Left ventricle myocardium superior (tissue), 1 donor: ENCODE measurements around the gene KNSTRN. TPM values are rescaled to one million over a fixed set of nuclear protein-coding genes. Genes with fewer than 3 reads are reported as not detected.

Experiments
- ATAC-seq: fragments of 200-7000 bp; cut with Tn5 transposase; one replicate; pipeline ENCODE4 v1.9.1; 2020; ENCODE audit warnings: mild to moderate bottlenecking, moderate library complexity
- DNase-seq: peaks from one replicate; pipeline ENCODE4 v3.0.0-alpha.2; 2020
- intact Hi-C: fragments of 100-400 bp; cut with micrococcal nuclease; formaldehyde crosslinking; loops from one replicate; pipeline ENCODE4 v1.11.0; 2022
- total RNA-seq: library from RNA; stranded (reverse); fragmentation: NEBNext Ultra II Directional; extraction: Animal tissue kit (Norgen Biotek cat#: 25700); gene quantifications from one replicate; pipeline ENCODE4 v1.2.1, GENCODE V29; 2021
- donor health status: DM: no; HTN: yes; CAD: no; lungs with severe emphysema.

Gene KNSTRN
- total RNA-seq, 1 donor from 2014 or later, result 10.1 TPM

DNA sequence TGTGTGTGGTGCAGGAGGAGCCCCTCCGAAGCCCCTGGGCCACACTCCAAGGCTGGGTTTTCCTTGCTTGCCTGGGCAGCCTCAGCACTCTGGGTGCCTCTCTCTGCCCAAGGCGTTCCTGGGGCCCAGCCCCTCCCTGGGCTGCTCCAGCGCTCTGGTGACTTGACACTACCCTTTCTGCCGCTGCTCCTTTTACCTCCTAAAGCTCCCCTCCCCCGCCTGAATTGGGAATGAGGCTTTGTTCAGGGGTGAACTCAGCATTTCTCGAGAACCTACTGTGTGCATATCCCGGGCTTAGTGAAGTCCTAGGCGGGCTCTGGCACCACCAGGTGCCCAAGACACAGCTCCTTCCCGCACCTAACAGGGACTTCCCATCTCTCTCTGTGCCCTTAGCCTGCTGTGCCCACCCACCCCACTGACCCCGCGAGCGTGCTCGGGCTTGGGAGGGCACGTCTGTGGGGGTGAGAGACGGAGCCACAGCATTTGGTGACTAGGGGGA, 57.0 kb downstream of the KNSTRN start:
- no peak for DNase-seq
- intact Hi-C loops, result no loop called here
- peak; percentile 8 for ATAC-seq

DNA sequence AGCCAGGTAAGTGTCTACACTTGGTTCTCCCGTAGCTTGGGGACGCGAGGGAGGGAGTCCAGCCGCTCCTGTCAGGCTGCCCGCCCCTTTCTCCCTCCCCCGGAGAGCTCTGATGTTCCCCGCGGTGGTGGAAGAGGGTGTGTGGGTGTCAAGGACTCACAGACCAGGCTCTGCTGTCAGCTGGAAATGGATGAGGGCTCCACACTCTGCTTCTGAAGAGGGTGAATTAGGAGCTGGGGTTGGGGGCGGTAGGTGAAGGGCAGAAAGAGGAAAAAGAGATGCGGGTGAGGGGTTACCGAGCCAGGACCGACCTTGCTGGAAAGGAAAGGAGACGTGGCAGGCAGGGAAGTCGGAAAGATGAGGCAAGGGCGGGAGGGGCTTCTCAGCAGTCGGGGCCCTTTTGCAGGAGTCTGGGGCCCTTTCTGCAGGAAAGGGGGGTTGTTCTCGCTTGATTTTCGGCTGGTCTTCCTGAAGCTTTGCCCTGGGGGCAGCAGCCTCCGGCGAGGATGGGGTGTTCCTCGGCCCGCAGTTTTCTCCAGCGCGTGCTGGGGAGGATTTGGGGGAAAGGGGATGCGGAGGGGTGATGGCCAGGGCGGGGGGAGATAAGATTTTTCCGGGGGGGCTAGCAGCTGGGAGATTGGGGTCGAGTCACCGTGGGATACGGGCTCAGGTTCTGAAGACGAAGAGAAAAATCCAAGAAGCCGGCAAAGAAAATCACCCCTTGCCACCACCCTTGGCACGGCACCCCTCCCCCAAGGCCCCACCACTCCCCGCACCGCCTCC, 57.6 kb downstream of the KNSTRN start:
- intact Hi-C loops, result no loop called here
- peak; percentile 58 for DNase-seq
- ATAC-seq, result peak; percentile 41

DNA sequence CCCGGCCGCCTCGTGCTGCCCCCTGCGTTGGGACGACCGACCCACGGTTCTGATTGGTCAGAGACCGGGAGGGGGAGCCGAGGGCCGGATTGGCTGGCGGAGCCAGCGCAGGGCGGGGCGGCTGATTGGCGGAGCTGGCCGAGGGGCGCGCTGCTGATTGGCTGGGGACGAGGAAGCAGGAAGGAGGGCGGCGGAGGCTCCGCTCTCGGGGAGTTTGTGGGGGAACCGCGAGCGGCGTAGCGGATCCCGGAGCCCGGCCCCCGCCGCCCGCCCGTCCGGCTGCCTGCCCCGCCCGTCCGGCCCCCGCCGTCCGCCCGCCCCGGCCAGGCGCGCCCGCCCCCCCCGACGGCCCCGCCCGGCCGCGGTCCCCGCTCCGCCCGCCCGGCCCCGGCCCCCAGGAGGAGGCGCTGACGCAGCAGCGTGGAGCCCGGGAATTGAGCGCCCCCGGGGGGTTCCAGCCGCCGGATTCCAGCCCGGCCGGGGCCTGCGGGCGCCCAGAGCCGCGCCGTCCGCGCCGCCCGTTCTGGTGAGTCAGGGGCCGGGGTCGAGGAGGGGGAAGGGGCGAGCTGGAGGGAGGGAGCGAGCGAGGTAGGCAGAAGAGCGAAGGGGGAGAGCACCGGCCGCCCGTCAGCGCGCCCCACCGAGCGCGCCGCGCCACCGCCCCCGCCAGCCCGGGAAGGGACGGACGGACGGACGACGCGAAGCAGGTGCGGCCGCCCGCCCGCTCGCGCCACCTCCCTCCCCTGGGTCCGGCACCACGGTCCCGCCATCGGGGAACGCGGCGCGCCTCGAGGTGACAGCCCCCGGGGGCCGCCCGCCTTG, 58.4 kb downstream of the KNSTRN start, which contains the start of gene BAHD1:
Gene BAHD1, plus strand, starts transcription at position 211 of the 822 bp plus-strand sequence. CDS start 17,512 bp downstream, outside the sequence.
- intact Hi-C loops, result no loop called here
- DNase-seq, result peak; percentile 99
- peak; percentile 91 for ATAC-seq

DNA sequence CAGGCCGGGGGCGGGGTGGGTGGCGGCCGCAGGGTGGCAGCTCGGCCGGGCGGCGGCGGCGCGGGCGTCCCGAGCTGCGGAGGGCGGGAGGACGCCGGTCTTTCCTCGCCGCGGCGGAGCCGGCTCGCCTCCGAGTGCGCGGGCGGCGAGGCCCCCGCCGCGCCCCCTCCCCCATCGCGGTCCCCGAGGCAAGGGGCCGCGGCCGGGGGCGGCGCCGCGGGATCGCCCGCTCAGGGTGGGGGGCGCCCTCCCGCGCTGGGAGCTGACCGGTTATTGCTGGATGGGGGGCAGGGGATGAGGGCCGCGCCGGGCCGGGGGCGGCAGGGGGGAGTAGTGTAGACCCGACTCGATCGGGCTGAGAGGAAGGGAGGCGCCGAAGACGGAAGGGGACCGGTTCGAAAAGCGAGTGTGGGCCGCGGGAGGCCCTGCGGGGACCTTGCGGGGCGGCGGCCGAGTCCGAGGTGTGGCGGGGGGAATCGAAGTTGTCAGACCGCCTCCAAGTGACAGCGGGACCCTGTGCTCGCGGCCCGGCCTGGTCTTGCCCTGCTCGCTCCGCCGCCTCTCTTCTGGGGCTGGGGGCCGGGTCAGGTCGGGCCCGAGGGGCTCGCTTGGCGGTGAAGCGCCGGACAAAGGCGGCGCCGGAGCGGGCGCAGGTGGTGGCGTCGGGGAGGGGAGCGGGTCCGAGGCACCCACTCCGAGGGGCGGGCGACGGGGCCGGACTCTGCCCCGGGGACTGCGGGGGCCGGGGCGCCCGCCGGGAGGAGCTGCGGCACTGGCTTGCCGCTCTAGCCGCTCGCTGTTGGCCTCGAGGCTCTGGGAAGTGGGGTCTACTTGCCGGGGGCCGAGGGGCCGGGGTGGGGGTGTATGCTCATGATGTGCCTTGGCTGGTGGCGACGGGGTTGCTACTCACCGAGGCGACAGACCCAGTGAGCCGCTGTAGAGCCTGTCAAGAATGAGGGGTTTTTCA, 59.3 kb downstream of the KNSTRN start:
- intact Hi-C loops, result no loop called here
- peak; percentile 2 for ATAC-seq
- peak; percentile 49 for DNase-seq

DNA sequence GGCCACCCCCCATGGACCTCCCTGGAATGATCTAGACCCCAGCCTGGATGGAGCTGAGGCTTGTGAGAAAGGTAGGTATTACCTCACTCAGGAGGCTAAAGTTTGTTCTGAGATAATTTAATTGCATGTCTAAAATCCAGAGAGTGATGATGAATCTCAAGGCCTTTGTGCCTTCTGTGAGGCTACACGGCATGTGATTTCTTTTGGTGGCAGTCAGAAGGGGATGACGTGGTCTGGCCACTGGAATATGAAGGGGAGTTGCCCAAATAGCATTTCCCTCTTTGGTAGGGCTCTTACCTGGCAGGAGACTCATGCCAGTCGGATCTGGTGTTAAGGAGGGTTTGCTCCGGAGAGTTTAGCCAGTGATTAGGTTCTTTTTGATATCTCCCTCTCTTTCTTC, 60.7 kb downstream of the KNSTRN start:
- ATAC-seq, result no peak
- intact Hi-C loops, result no loop called here
- DNase-seq, result no peak

DNA sequence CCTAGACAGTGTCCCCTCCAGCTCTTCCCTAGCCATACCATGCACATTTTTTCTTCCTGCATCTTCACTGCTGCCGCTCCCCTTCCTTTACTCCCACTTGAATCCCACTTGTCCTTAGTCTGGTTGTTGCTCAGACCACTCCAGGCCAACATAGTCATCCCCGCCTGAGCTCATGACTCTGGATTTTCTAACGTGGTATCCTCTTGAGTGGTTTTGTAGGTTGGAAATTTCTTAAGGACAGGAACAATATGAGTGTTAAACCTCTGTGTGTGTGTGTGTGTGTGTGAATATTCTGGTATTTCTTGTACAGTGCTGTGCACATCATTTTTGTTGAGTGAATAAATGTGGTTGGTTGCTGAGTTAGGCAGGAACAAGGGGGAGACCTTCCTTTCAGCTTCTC, 61.3 kb downstream of the KNSTRN start:
- no peak for ATAC-seq
- no peak for DNase-seq
- intact Hi-C loops, result no loop called here

Other genes starting within 250 kb of the KNSTRN start
- 1.7 TPM for gene BUB1B, start 221.7 kb upstream of the KNSTRN start, total RNA-seq
- 11.1 TPM for gene PAK6, start 143.7 kb upstream of the KNSTRN start, total RNA-seq
- 1.0 TPM for gene ANKRD63, start 99.7 kb upstream of the KNSTRN start, total RNA-seq
- gene PLCB2, start 74.8 kb upstream of the KNSTRN start, total RNA-seq, result 7.5 TPM
- 55.8 TPM for gene INAFM2, start 59.0 kb upstream of the KNSTRN start, total RNA-seq
- gene CCDC9B, start 41.8 kb upstream of the KNSTRN start, total RNA-seq, result 169 TPM
- gene PHGR1, start 31.7 kb upstream of the KNSTRN start, total RNA-seq, result not detected
- gene DISP2, start 24.5 kb upstream of the KNSTRN start, total RNA-seq, result 5.2 TPM
- gene IVD, start 23.1 kb downstream of the KNSTRN start, total RNA-seq, result 97.2 TPM
- gene BAHD1, start 58.2 kb downstream of the KNSTRN start, total RNA-seq, result 18.1 TPM
- gene CHST14, start 88.3 kb downstream of the KNSTRN start, total RNA-seq, result 6.0 TPM
- 17.5 TPM for gene CCDC32, start 182.3 kb downstream of the KNSTRN start, total RNA-seq
- gene RPUSD2, start 186.6 kb downstream of the KNSTRN start, total RNA-seq, result 11.4 TPM
- gene KNL1, start 211.5 kb downstream of the KNSTRN start, total RNA-seq, result 0.89 TPM